HEK293T (cell line): ENCODE results near the gene IKZF1.
A peak's percentile ranks its signal among the peaks of the same experiment; 100 is the strongest.

ENCODE experiments used
- CTCF ChIA-PET: fragments of 350-600 bp; formaldehyde crosslinking; extraction: SDS; loops from one replicate; lab custom pipeline; 2021; ENCODE audit warnings: antibody characterized with exemption, inconsistent platforms; lab: Yijun Ruan, JAX
- POLR2A ChIA-PET: fragments of 350-600 bp; formaldehyde crosslinking; extraction: SDS; loops from one replicate; lab custom pipeline; 2020; ENCODE audit warnings: antibody characterized with exemption, inconsistent platforms; lab: Yijun Ruan, JAX
- DNase-seq: peaks from one replicate; pipeline ENCODE4 v3.0.0; 2012; ENCODE audit warnings: mixed read lengths; ENCODE audit errors: extremely low spot score
- ARNT ChIP-seq: fragments of 450-650 bp; IDR thresholded peaks from 2 replicates; pipeline ENCODE4 v1.6.1; 2017; ENCODE audit warnings: mild to moderate bottlenecking
- BHLHE40 ChIP-seq: fragments of 450-650 bp; IDR thresholded peaks from 2 replicates; pipeline ENCODE4 v1.6.1; 2016; ENCODE audit warnings: mild to moderate bottlenecking, moderate library complexity, borderline replicate concordance
- CTBP1 ChIP-seq: fragments of 450-650 bp; IDR thresholded peaks from 2 replicates; pipeline ENCODE4 v1.6.1; 2016; ENCODE audit warnings: borderline replicate concordance
- ELF4 ChIP-seq: fragments of 450-650 bp; IDR thresholded peaks from 2 replicates; pipeline ENCODE4 v1.6.1; 2017; ENCODE audit warnings: antibody characterized with exemption
- FOXA1 ChIP-seq: fragments of 450-650 bp; IDR thresholded peaks from 2 replicates; pipeline ENCODE4 v1.6.1; 2016; ENCODE audit warnings: mild to moderate bottlenecking
- FOXK2 ChIP-seq: fragments of 450-650 bp; IDR thresholded peaks from 2 replicates; pipeline ENCODE4 v1.6.1; 2016; ENCODE audit warnings: mild to moderate bottlenecking
- FOXM1 ChIP-seq: fragments of 450-650 bp; IDR thresholded peaks from 2 replicates; pipeline ENCODE4 v1.6.1; 2017; ENCODE audit warnings: mild to moderate bottlenecking, borderline replicate concordance
- HDGF ChIP-seq: fragments of 450-650 bp; IDR thresholded peaks from 2 replicates; pipeline ENCODE4 v1.6.1; 2017; ENCODE audit warnings: antibody characterized with exemption, borderline replicate concordance
- L3MBTL2 ChIP-seq: fragments of 450-650 bp; conservative IDR thresholded peaks from 2 replicates; pipeline ENCODE4 v1.6.1; 2016; ENCODE audit warnings: mild to moderate bottlenecking
- LEF1 ChIP-seq: fragments of 450-650 bp; IDR thresholded peaks from 2 replicates; pipeline ENCODE4 v1.6.1; 2017; ENCODE audit warnings: mild to moderate bottlenecking, borderline replicate concordance
- NFRKB ChIP-seq: fragments of 450-650 bp; IDR thresholded peaks from 2 replicates; pipeline ENCODE4 v1.6.1; 2016; ENCODE audit warnings: mild to moderate bottlenecking, moderate library complexity
- PKNOX1 ChIP-seq: fragments of 450-650 bp; IDR thresholded peaks from 2 replicates; pipeline ENCODE4 v1.6.1; 2016
- SP1 ChIP-seq: fragments of 450-650 bp; IDR thresholded peaks from 2 replicates; pipeline ENCODE4 v1.6.1; 2017
- SUZ12 ChIP-seq: fragments of 450-650 bp; IDR thresholded peaks from 2 replicates; pipeline ENCODE4 v1.6.1; 2016; ENCODE audit warnings: mild to moderate bottlenecking
- TARDBP ChIP-seq: fragments of 450-650 bp; IDR thresholded peaks from 2 replicates; pipeline ENCODE4 v1.6.1; 2016
- ZNF384 ChIP-seq: fragments of 450-650 bp; IDR thresholded peaks from 2 replicates; pipeline ENCODE4 v1.6.1; 2016

IKZF1 gene

GRCh38 chr7:50304129-50304910 is at the start of gene IKZF1:
TSS of gene IKZF1 (plus strand) at chr7:50304716. CDS start at chr7:50319062, 14,346 bp downstream.
- TF ChIP-seq ARNT, result no peak
- no peak for TF ChIP-seq PKNOX1
- POLR2A ChIA-PET, result no interaction called here
- DNase-seq, result peak; percentile 13
- CTCF ChIA-PET, result no interaction called here

- CTCF ChIA-PET, result no interaction called here
- POLR2A ChIA-PET, result no interaction called here
- no peak for TF ChIP-seq ELF4
- TF ChIP-seq ZNF384, result no peak
- TF ChIP-seq FOXK2, result no peak
- no peak for TF ChIP-seq BHLHE40
- no peak for TF ChIP-seq L3MBTL2
- TF ChIP-seq ARNT, result no peak
- no peak for TF ChIP-seq FOXM1
- TF ChIP-seq CTBP1, result no peak
- TF ChIP-seq SP1, result no peak
- TF ChIP-seq NFRKB, result no peak
- TF ChIP-seq SUZ12, result no peak
- no peak for TF ChIP-seq PKNOX1
- no peak for TF ChIP-seq FOXA1
- TF ChIP-seq TARDBP, result no peak
- TF ChIP-seq LEF1, result no peak
- no peak for DNase-seq
These were observed 42.9 kb upstream of the IKZF1 start for GRCh38 chr7:50261593-50261992.

GRCh38 chr7:50262446-50262845 is 42.1 kb upstream of the IKZF1 start:
- ChIA-PET POLR2A (no interaction called here), CTCF (no interaction called here)
- no peak for TF ChIP-seq FOXA1
- TF ChIP-seq NFRKB, result no peak
- no peak for TF ChIP-seq SUZ12
- TF ChIP-seq ARNT, result no peak
- TF ChIP-seq LEF1, result no peak
- no peak for TF ChIP-seq ELF4
- no peak for TF ChIP-seq L3MBTL2
- TF ChIP-seq SP1, result no peak
- no peak for TF ChIP-seq FOXM1
- TF ChIP-seq CTBP1, result no peak
- no peak for TF ChIP-seq TARDBP
- no peak for TF ChIP-seq BHLHE40
- no peak for TF ChIP-seq PKNOX1
- no peak for TF ChIP-seq ZNF384

DNA sequence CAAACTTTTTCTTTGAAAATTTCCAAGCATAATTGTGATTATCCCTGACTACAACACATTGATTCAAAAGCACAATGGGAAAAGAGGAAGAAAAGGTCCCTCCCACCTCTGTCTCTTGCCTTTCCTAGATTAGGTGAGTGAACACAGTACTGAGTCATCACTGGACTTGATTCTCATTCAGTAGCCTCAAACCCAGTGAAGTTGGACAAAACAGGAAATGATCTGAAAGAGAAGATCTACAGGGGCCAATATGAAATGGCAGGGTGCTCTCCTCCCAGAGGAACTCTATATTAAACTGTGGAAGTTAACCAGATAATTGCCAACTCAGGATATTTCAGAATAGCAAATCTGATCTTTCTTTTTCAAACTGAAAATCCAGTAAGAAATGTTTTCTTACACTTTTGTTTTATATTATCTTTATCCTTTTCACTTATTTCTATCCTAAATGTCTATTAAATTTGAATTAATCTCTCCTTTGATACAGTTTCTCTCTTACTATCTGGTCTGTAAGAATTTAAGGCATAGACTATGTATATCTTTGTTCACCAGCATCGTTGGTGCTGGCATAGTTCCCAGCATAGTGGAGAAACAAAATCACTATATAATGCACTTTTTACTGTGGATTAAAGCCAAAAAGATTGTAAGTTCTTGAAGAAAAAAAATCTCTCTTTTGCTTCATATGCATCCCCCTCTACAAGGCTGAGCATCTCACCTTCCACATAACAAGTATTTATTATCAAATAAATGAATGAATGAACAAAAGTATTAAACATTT is 41.4 kb upstream of the IKZF1 start:
- POLR2A ChIA-PET, result no interaction called here
- no peak for DNase-seq
- no peak for TF ChIP-seq NFRKB
- TF ChIP-seq BHLHE40, result no peak
- TF ChIP-seq PKNOX1, result no peak
- no peak for TF ChIP-seq HDGF
- no peak for TF ChIP-seq SP1
- TF ChIP-seq FOXK2, result no peak
- TF ChIP-seq SUZ12, result no peak
- TF ChIP-seq CTBP1, result no peak
- TF ChIP-seq ZNF384, result no peak
- TF ChIP-seq LEF1, result no peak
- TF ChIP-seq TARDBP, result no peak
- no peak for TF ChIP-seq L3MBTL2
- no peak for TF ChIP-seq ARNT
- TF ChIP-seq ELF4, result no peak
- no peak for TF ChIP-seq FOXA1
- no peak for TF ChIP-seq FOXM1
- CTCF ChIA-PET, result no interaction called here

More at GRCh38 chr7:50262446-50262845, 42.1 kb upstream of the IKZF1 start:
- DNase-seq, result no peak

DNA sequence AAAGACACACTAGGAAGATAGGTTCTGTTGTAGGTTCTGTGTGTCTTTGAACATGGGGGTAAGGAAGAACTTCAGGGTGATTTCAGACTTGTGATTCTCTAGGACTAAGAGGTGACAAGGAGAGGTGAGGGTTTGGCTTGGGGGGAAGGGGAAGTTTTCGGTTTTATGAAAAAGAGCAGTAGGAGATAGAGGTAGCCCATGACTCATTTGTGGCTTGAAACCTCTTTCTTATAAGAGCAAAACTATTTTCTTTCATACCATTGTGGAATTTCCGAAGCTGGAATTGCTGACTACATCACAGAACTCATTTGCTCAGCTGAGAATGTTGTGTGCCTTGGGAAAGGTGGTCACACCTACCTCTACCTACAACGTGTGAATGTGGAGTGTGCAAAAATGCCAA is 39.6 kb upstream of the IKZF1 start:
- CTCF ChIA-PET, result no interaction called here

More for the DNA sequence above, 39.6 kb upstream of the IKZF1 start:
- no peak for TF ChIP-seq LEF1
- TF ChIP-seq FOXM1, result no peak
- TF ChIP-seq CTBP1, result no peak
- TF ChIP-seq ELF4, result no peak
- TF ChIP-seq PKNOX1, result no peak
- no peak for TF ChIP-seq HDGF
- no peak for TF ChIP-seq NFRKB
- no peak for TF ChIP-seq FOXK2
- TF ChIP-seq FOXA1, result no peak
- no peak for TF ChIP-seq TARDBP
- TF ChIP-seq ARNT, result no peak
- TF ChIP-seq SUZ12, result no peak
- POLR2A ChIA-PET, result no interaction called here
- DNase-seq, result no peak
